Measurements from ENCODE around the gene CEMP1. TPM values are rescaled to one million over a fixed set of nuclear protein-coding genes. Genes with fewer than 3 reads are reported as not detected.

CEMP1 gene
- total RNA-seq, 1 experiment from 2014 or later: 0.94 TPM

DNA sequence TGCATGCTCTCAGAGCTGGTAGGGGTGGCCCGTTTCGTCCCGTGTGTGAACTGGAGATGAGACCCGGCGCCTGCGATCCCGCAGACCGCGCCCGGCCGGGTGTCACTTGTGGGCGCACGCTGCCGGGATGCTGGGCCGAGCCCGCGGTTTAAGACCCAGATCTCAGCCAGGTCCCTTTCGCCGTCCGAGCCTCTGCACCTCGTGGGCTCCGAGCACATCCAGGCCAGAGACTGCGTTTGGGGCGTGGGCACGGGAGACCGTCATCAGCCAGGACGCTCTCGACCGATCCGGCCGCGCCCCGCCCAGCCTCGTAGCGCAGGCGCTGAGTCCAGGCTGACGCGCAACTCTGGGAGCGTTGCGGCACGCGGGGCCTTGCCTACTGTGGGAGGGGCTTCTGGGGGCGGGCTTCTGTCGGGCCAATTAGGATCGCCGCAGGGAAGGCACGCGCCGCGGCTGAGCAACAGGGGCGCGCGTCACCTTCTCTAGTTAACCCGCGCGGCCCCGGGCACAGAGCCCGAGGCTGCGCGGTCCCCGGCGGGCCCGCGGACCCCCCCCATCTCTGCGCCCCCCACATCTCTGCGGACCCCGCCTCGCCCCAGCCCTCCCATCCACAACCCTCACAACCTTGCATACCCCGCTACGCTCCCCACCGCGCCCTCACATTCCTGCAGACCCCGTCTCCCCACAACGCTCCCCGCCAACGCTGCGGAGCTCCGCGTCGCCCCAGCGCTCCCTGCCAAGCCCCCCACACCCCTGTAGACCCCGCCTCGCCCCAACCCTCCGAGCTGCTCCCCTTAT is 687 bp upstream of the CEMP1 start:
- Histone ChIP-seq H3K9me3 (ENCODE audit: insufficient read depth, low read depth) (no peaks in the 10 kb centered on the region), H3K36me3 (ENCODE audit: low read depth) (no peaks in the 10 kb centered on the region), H3K79me2 (ENCODE audit: low read depth) (no peaks in the 10 kb centered on the region), H3K4me1 (replicated peaks; ENCODE audit: insufficient read depth) (peaks cover 18% of the 10 kb centered on the region; the same call in 1 of the 2 replicates), H3F3A (ENCODE audit: insufficient read depth, low read depth) (peaks cover 28% of the 10 kb centered on the region), H3K27ac (peak overlapping the region; percentile 38), H3K27me3 (ENCODE audit: insufficient read depth, low read depth) (no peaks in the 10 kb centered on the region), H4K20me1 (ENCODE audit: insufficient read depth) (no peaks in the 10 kb centered on the region), H2AFZ (peak overlapping the region; percentile 83), H3K4me2 (peak overlapping the region; percentile 85), H3K9me2 (ENCODE audit: insufficient read depth) (no peaks in the 10 kb centered on the region), H3K4me3 (peak overlapping the region; percentile 57)
- ChIA-PET CTCF (interaction anchor here (0.5 kb wide), 1 partner anchor 124 kb away, joined by 5 read pairs; no protein-coding TSS in a partner anchor), POLR2A (ENCODE audit: unreplicated experiment) (interaction anchor here (0.6 to 0.8 kb wide), 3 partner anchors 317 to 749 kb away, joined by 3 to 16 read pairs (median 5); partner anchors contain the start of genes NUBP2, PGP and SPSB3)
- intact Hi-C loops (cut with micrococcal nuclease; ENCODE audit: unreplicated experiment): no loop called here
- peak; percentile 91 to 99 for DNase-seq
- TF ChIP-seq EZH2 (IDR thresholded peaks at IDR 0.05; ENCODE audit: low read depth): no peak
- TF ChIP-seq, protein P1, sequence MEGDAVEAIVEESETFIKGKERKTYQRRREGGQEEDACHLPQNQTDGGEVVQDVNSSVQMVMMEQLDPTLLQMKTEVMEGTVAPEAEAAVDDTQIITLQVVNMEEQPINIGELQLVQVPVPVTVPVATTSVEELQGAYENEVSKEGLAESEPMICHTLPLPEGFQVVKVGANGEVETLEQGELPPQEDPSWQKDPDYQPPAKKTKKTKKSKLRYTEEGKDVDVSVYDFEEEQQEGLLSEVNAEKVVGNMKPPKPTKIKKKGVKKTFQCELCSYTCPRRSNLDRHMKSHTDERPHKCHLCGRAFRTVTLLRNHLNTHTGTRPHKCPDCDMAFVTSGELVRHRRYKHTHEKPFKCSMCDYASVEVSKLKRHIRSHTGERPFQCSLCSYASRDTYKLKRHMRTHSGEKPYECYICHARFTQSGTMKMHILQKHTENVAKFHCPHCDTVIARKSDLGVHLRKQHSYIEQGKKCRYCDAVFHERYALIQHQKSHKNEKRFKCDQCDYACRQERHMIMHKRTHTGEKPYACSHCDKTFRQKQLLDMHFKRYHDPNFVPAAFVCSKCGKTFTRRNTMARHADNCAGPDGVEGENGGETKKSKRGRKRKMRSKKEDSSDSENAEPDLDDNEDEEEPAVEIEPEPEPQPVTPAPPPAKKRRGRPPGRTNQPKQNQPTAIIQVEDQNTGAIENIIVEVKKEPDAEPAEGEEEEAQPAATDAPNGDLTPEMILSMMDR (conservative IDR thresholded peaks at IDR 0.05): no peak
- no TSS peak for BruUV-seq (replicated peaks)

DNA sequence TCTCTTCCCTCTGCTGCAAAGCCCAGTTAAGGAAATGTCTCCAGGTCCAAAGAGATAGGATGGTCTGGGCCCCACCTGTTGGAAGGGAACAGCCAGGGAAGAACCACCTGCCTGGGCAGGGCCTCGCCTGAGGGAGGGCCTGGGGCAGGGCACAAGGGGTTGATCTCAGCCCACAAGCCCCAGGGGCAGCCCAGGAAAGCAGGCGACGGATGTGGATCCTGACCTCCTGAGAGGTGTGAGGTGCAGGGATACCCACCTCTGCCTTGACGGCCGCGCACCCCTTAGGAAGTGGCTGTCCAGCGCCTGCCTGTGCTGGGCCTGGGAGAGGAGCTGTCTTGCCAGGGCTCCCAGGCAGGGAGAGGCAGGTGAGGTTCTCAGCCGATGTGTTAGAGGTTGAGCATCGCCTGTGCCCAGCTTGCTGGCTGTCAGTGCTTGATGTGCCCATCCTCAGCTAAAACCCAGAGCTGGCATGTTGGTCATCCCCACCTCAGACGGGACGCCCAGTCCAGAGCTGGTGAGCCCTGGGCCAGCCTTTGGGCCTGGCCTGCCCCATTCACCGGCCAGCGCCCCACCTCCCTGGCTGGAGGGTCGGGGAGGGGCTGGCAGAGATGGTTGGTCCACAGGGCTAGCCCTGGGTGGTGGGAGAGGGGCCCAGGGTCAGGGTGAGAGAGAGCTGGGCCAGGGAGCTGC is 434 bp downstream of the CEMP1 start:
- POLR2A ChIA-PET (ENCODE audit: unreplicated experiment): interaction anchor here (0.6 to 0.7 kb wide), 3 partner anchors 8 to 748 kb away, joined by 3 to 16 read pairs (median 5); partner anchors contain the start of genes NUBP2 and SPSB3
- CTCF ChIA-PET: interaction anchor here (0.6 kb wide), 1 partner anchor 52 kb away, joined by 4 read pairs; no protein-coding TSS in a partner anchor

More for the DNA sequence above, 434 bp downstream of the CEMP1 start:
- intact Hi-C loops (cut with micrococcal nuclease; ENCODE audit: unreplicated experiment): no loop called here
- no peak overlapping the region for H2AFZ ChIP-seq
- H3K4me3 ChIP-seq: no peak overlapping the region
- no peaks in the 10 kb centered on the region for H4K20me1 ChIP-seq (ENCODE audit: insufficient read depth)
- no TSS peak for BruUV-seq (replicated peaks)
- peaks cover 19% of the 10 kb centered on the region; the same call in 1 of the 2 replicates for H3F3A ChIP-seq (ENCODE audit: insufficient read depth, low read depth)
- DNase-seq: no peak
- H3K4me2 ChIP-seq: peak overlapping the region; percentile 85; the same call in 1 of the 2 replicates
- no peaks in the 10 kb centered on the region for H3K9me3 ChIP-seq (ENCODE audit: insufficient read depth, low read depth)
- TF ChIP-seq, protein P1 (conservative IDR thresholded peaks at IDR 0.05): no peak
- TF ChIP-seq EZH2 (IDR thresholded peaks at IDR 0.05; ENCODE audit: low read depth): no peak
- no peaks in the 10 kb centered on the region for H3K79me2 ChIP-seq (ENCODE audit: low read depth)
- peak overlapping the region; percentile 38; the same call in 1 of the 2 replicates for H3K27ac ChIP-seq
- H3K4me1 ChIP-seq (replicated peaks; ENCODE audit: insufficient read depth): peaks cover 10% of the 10 kb centered on the region; the same call in 1 of the 2 replicates
- H3K27me3 ChIP-seq (ENCODE audit: insufficient read depth, low read depth): no peaks in the 10 kb centered on the region
- no peaks in the 10 kb centered on the region for H3K9me2 ChIP-seq (ENCODE audit: insufficient read depth)
- H3K36me3 ChIP-seq (ENCODE audit: low read depth): no peaks in the 10 kb centered on the region
